Subcutaneous abdominal adipose tissue (tissue), 5 donors: Measurements from ENCODE around the gene SLC24A1.
"Not testable (repeated sequence)": the region's sequence is repeated elsewhere in the genome, so short reads cannot be mapped to it uniquely, and the experiment has no call there.

Source experiments
- H3K27ac ChIP-seq: one replicate; pipeline ENCODE4 v1.7.0; 2013; ENCODE audit warnings: low read depth, mild to moderate bottlenecking, inconsistent platforms, low read length, moderate library complexity
- H3K27me3 ChIP-seq, 5 donors: one replicate each; pipeline ENCODE4 v1.7.0; 2013; ENCODE audit warnings: low read length in 5 of 5, inconsistent platforms in 1 of 5; ENCODE audit not compliant: control insufficient read depth in 5 of 5, insufficient read depth in 4 of 5
- H3K36me3 ChIP-seq, 5 donors: one replicate each; pipeline ENCODE4 v1.7.0; 2013; ENCODE audit warnings: low read length in 5 of 5; ENCODE audit not compliant: control insufficient read depth in 5 of 5, insufficient read depth in 5 of 5
- H3K4me1 ChIP-seq, 5 donors: one replicate each; pipeline ENCODE4 v1.7.0; 2013; ENCODE audit warnings: low read length in 5 of 5, mild to moderate bottlenecking in 3 of 5, moderate library complexity in 1 of 5; ENCODE audit not compliant: control insufficient read depth in 5 of 5, insufficient read depth in 5 of 5
- H3K4me3 ChIP-seq, 5 donors: one replicate each; pipeline ENCODE4 v1.7.0; 2013; ENCODE audit warnings: low read length in 5 of 5, low read depth in 1 of 5
- H3K9ac ChIP-seq, 5 donors: one replicate each; pipeline ENCODE4 v1.7.0; 2013; ENCODE audit warnings: low read length in 5 of 5, mild to moderate bottlenecking in 4 of 5, moderate library complexity in 3 of 5
- H3K9me3 ChIP-seq, 5 donors: one replicate each; pipeline ENCODE4 v1.7.0; 2013; ENCODE audit warnings: low read length in 5 of 5; ENCODE audit not compliant: control insufficient read depth in 5 of 5
- donor health status: healthy.
- donor health status: healthy.
- donor health status: healthy.
- donor health status: healthy.
- donor health status: healthy.

The SLC24A1 gene

DNA sequence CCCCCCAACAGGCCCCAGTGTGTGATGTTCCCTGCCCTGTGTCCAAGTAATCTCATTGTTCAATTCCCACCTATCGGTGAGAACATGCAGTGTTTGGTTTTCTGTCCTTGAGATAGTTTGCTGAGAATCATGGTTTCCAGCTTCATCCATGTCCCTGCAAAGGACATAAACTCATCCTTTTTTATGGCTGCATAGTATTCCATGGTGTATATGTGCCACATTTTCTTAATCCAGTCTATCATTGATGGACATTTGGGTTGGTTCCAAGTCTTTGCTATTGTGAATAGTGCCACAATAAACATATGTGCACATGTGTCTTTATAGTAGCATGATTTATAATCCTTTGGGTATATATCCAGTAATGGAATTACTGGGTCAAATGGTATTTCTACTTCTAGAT is 5.9 kb upstream of the SLC24A1 start:
- not testable (repeated sequence) for H3K9me3 ChIP-seq, H3K9ac ChIP-seq, H3K36me3 ChIP-seq, H3K27me3 ChIP-seq, H3K4me3 ChIP-seq, H3K27ac ChIP-seq
- H3K4me1 ChIP-seq = peaks cover 7 to 14% (median 11%) of the 10 kb centered on the region in 5 donors

DNA sequence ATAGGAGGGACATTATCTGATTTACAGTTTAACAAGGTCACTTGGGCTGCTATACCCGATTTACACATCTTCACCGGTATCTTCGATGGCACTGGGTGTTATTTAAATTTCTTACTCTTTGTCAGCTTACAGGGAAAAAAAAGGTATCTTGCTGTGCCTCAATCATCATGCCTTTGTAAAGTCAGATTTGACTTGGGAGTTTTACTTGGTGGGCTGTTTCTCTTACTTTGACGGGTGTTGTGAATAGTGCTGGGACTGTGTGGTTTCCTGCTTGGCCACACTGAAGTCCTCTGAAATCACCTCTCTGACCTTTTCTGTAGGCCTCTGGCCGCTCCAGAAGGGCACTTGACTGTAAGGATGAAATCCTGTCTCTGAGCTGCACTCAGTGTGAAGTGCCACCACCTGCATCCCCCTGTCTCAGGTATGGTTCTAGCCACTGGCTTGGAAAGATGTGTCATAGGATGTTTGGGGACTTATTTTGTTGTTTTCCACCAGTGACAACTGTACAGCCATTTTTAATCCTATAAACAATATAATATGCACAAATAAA is 3.1 kb upstream of the SLC24A1 start:
- no peak overlapping the region for H3K9ac ChIP-seq
- no peaks in the 10 kb centered on the region for H3K4me1 ChIP-seq
- no peak overlapping the region for H3K4me3 ChIP-seq
- H3K9me3 ChIP-seq = no peaks in the 10 kb centered on the region
- no peak overlapping the region for H3K27ac ChIP-seq
- H3K27me3 ChIP-seq = no peaks in the 10 kb centered on the region
- H3K36me3 ChIP-seq = peaks cover 0 to 13% (median 0%) of the 10 kb centered on the region in 5 donors

DNA sequence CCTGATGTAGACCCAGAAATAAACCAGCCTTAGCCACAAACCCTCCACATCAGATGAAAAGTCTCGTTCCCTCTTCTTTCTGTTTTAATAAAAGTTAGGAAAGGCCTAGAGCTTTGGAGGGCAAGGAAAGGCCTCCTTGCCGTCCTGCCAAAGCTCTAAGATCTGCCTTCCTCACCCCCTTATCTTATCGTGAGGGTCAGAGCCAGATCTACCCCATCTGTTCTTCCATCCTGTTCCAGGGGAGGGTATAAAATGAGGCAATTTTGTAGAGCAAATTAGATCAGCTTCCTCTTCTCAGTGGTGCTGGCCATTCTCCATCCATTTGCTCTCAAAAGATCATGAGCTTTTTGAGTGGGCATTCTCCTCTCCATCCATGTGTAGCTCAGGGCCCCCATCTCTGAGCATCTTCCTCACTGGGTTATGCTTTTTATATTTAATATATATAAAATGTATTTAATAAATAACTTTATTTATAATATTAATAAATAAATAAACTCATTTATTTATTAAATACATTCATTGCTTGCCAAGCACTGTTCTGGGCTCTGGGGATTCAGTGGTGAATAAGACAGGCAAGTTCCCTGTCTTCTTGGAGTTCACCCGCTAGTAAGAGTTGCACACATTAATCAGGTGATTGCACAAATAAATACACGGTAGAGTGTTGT is 2.0 kb upstream of the SLC24A1 start:
- no peak overlapping the region for H3K9ac ChIP-seq
- H3K9me3 ChIP-seq = no peaks in the 10 kb centered on the region
- H3K4me3 ChIP-seq = no peak overlapping the region

DNA sequence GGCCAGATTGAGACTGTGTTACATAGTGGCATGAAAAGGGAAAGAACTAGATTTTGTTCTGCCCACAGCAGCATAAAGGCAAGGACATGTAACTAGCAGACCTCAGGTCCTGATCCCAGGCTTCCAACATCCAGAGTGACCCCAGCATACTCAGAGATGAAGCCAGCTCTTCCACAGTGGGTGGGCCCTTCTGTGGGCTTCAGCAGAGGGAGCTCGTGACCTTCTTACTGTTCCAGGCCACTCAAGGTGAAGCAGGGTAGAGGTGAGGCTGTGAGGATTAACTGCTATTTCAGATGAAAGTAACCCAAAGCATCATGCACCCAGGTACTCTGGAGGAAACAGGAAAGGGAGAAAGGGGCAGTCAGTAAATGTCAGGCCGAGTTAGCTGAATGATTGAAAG is 905 bp upstream of the SLC24A1 start:
- Histone ChIP-seq H3K27ac (no peak overlapping the region), H3K4me3 (no peak overlapping the region), H3K9ac (no peak overlapping the region), H3K9me3 (no peaks in the 10 kb centered on the region), H3K36me3 (peaks cover 5 to 33% (median 17%) of the 10 kb centered on the region in 5 donors), H3K27me3 (no peaks in the 10 kb centered on the region), H3K4me1 (no peaks in the 10 kb centered on the region)

More for the DNA sequence above, 2.0 kb upstream of the SLC24A1 start:
- H3K36me3 ChIP-seq = peaks cover 5 to 22% (median 8%) of the 10 kb centered on the region in 5 donors
- no peaks in the 10 kb centered on the region for H3K4me1 ChIP-seq
- H3K27me3 ChIP-seq = no peaks in the 10 kb centered on the region
- no peak overlapping the region for H3K27ac ChIP-seq

DNA sequence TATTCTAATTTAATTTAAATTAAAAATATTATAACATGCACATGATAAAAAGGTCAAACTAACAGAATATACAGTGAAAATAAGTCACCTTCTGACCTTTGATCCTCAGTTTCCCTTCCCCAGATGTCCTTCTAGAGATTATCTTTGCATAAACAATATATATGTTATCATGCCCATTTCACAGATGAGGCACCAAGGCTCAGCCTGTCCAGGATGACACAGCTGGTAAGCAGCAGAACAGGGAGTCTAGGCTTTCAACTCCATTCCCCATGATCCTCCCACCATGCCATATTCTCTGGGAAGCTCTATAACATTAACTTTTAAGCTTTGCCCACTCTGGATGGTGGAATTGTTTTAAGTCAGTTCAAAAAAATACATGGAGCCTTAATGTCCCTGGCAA is 1.4 kb downstream of the SLC24A1 start:
- Histone ChIP-seq H3K27me3 (no peaks in the 10 kb centered on the region), H3K27ac (no peak overlapping the region), H3K4me1 (no peaks in the 10 kb centered on the region), H3K36me3 (peaks cover 5 to 45% (median 23%) of the 10 kb centered on the region in 5 donors), H3K9ac (no peak overlapping the region), H3K4me3 (no peak overlapping the region), H3K9me3 (no peaks in the 10 kb centered on the region)

DNA sequence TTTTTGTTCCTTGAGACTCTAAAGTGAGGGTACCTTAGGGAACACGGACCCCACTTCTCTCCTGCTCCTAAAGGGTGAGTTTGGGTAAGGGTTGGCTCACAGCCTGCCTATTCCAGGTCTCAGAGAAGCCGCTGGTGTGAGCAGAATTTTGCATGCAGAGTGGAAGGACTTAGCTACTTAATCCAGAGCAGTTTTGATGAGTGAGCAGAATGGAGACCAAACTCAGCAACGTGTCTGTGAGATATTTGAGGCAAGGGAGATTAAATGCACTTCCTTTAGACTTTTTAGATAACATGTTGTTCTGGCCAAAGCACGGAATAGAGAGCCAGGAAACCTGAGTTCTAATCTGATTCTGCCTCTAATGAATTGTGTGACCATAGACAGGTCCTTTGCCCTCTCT is 5.1 kb downstream of the SLC24A1 start:
- peaks cover 5 to 38% (median 23%) of the 10 kb centered on the region in 5 donors for H3K36me3 ChIP-seq
- no peaks in the 10 kb centered on the region for H3K4me1 ChIP-seq
- H3K4me3 ChIP-seq = no peak overlapping the region
- H3K27ac ChIP-seq = no peak overlapping the region
- no peak overlapping the region for H3K9ac ChIP-seq
- H3K9me3 ChIP-seq = no peaks in the 10 kb centered on the region
- H3K27me3 ChIP-seq = no peaks in the 10 kb centered on the region

DNA sequence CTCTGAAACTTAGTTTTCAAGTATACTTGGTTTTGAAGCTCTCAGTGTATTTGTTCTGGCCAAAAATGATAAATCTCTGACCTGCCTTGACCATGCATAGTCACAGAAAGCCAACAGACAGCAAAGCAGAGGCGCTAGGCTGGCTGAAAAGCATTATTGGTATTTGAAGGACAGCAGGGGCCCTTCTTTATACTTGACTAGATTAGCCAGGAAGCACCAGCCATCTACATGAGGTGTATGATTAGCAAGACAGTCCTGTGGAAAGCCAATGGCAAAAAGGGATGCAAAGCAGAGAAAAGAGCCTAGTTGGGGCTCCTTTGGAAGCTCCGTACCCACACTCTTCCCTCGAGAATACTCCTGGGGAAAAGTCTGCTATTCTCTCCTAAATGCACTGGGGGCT is 7.8 kb downstream of the SLC24A1 start:
- no peak overlapping the region for H3K4me3 ChIP-seq
- peaks cover 1 to 24% (median 17%) of the 10 kb centered on the region in 5 donors for H3K36me3 ChIP-seq
- H3K27me3 ChIP-seq = no peaks in the 10 kb centered on the region
- H3K9ac ChIP-seq = no peak overlapping the region
- H3K27ac ChIP-seq = no peak overlapping the region
- H3K4me1 ChIP-seq = no peaks in the 10 kb centered on the region
- H3K9me3 ChIP-seq = no peaks in the 10 kb centered on the region

DNA sequence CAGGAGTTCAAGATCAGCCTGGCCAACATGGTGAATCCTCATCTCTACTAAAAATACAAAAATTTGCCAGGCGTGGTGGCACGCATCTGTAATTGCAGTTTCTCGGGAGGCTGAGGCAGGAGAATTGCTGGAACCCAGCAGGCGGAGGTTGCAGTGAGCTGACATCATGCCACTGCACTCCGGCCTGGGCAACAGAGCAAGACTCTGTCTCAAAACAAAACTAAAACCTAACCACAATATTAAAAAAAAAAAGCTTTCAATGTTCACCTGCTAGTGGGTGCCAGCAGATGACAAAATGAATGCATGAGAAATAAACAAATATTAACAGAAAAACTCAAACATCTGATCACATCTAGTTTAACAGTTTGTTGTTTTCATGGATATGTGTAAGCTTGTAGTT is 9.0 kb downstream of the SLC24A1 start:
- no peaks in the 10 kb centered on the region for H3K9me3 ChIP-seq
- peaks cover 0 to 13% (median 5%) of the 10 kb centered on the region in 5 donors for H3K36me3 ChIP-seq
- H3K27me3 ChIP-seq = no peaks in the 10 kb centered on the region
- no peaks in the 10 kb centered on the region for H3K4me1 ChIP-seq
- H3K27ac ChIP-seq = no peak overlapping the region
- H3K9ac ChIP-seq = no peak overlapping the region
- no peak overlapping the region for H3K4me3 ChIP-seq

DNA sequence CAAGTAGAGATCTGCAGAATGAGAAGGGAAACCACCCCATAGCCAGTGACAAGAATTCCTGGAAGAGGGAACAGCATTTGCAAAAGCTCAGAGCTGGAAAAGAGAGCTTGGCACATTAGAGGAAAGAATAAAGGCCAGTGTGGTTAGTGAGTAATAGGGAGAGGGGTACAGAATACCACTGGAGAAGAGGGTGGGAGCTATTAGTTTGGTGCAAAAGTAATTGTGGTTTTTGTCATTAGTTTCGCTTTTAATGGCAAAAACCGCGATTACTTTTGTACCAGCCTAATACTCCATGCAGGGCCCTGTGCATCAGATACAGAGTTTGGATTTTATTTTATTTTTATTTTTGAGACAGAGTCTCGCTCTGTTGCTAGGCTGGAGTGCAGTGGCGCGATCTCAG is 9.8 kb downstream of the SLC24A1 start:
- no peaks in the 10 kb centered on the region for H3K9me3 ChIP-seq
- H3K27ac ChIP-seq = no peak overlapping the region
- H3K9ac ChIP-seq = no peak overlapping the region
- H3K4me3 ChIP-seq = no peak overlapping the region
- H3K36me3 ChIP-seq = peaks cover 0 to 5% (median 0%) of the 10 kb centered on the region in 5 donors
- H3K27me3 ChIP-seq = no peaks in the 10 kb centered on the region
- H3K4me1 ChIP-seq = no peaks in the 10 kb centered on the region

DNA sequence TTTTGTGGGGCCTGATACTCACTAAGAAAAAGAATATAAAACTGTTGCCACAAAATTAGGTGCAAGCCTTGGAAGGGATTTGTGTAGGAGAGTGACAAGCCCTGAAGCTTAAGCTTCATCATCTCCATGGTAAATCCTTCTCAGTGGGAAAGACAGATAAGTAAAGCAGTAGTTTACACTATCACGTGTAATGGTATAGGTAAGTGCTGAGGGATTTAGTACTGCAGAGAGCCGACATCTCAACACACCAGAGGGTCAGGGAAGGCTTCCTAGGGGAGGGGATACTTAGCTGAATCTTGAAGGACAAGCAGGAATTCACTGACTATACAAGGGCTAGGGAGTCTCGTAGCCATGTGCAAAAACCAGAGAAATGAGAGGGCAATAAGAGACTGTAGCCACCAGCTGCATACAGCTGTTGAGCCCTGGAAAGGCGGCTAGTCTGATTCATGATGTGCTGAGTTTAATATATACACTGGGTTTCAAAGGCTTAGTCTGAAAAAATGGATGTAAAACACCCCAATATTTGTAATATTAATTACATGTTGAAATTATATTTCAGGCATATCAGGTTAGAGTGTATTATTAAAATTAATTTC is 11.1 kb downstream of the SLC24A1 start:
- no peaks in the 10 kb centered on the region for H3K27me3 ChIP-seq
- no peak overlapping the region for H3K9ac ChIP-seq
- H3K9me3 ChIP-seq = no peaks in the 10 kb centered on the region

More for the DNA sequence above, 11.1 kb downstream of the SLC24A1 start:
- Histone ChIP-seq H3K27ac (no peak overlapping the region), H3K36me3 (peaks cover 0 to 4% (median 0%) of the 10 kb centered on the region in 5 donors), H3K4me1 (no peaks in the 10 kb centered on the region), H3K4me3 (no peak overlapping the region)
